Gastrocnemius medialis (tissue), 4 donors: Measurements from ENCODE around the gene LRMDA. TPM values are rescaled to one million over a fixed set of nuclear protein-coding genes. Genes with fewer than 3 reads are reported as not detected.

Source experiments
- ATAC-seq, 2 donors: fragments of 150-250 bp; one replicate each; pipeline ENCODE4 v1.9.1; 2016
- DNase-seq, 2 donors: peaks; one replicate each; pipeline ENCODE4 v3.0.0-alpha.2; 2019
- H3K27ac ChIP-seq, 4 donors: fragments of 200-600 bp; sonication (generic); 1 replicate in 1 of 4; 2 replicates in 3 of 4; pipeline ENCODE4 v1.5.1; 2016 to 2018; ENCODE audit warnings: mild to moderate bottlenecking in 2 of 4, moderate library complexity in 1 of 4
- H3K27me3 ChIP-seq, 3 donors: fragments of 200-600 bp; sonication (generic) in 2 of 3; 1 replicate in 1 of 3; 2 replicates in 2 of 3; pipeline versions ENCODE4 v1.5.1 to v1.6.0; 2016 to 2019; ENCODE audit warnings: mild to moderate bottlenecking in 1 of 3, moderate library complexity in 1 of 3
- H3K36me3 ChIP-seq, 2 donors: fragments of 200-600 bp; sonication (generic) in 1 of 2; one replicate each; pipeline ENCODE4 v1.5.1; 2017 to 2018
- H3K4me1 ChIP-seq, 2 donors: fragments of 200-600 bp; sonication (generic) in 1 of 2; one replicate each; pipeline ENCODE4 v1.5.1; 2016 to 2017; ENCODE audit warnings: mild to moderate bottlenecking in 2 of 2
- H3K4me3 ChIP-seq, 4 donors: fragments of 200-600 bp; sonication (generic) in 3 of 4; 1 replicate in 1 of 4; 2 replicates in 3 of 4; pipeline ENCODE4 v1.5.1; 2016 to 2019; ENCODE audit warnings: mild to moderate bottlenecking in 2 of 4
- H3K9me3 ChIP-seq, 3 donors: fragments of 200-600 bp; sonication (generic) in 2 of 3; 1 replicate in 1 of 3; 2 replicates in 2 of 3; pipeline ENCODE4 v1.5.1; 2016 to 2019
- POLR2A ChIP-seq, 2 donors: fragments of 450-650 bp; IDR thresholded peaks; one replicate each; pipeline ENCODE4 v1.6.1; 2017; ENCODE audit warnings: antibody characterized with exemption in 2 of 2, mild to moderate bottlenecking in 2 of 2, moderate library complexity in 2 of 2
- in situ Hi-C, 4 donors: fragments of 200-750 bp; cut with MboI; loops; one replicate each; pipeline versions ENCODE4 v1.15.0 to v1.8.0; 2017; ENCODE audit warnings: low sequenced_read_pairs in 4 of 4
- intact Hi-C: fragments of 100-400 bp; cut with DNase I; formaldehyde crosslinking; loops from one replicate; pipeline ENCODE4 v1.15.1; 2023; ENCODE audit warnings: low total_unique reads
- total RNA-seq, 4 donors: library from RNA; depleted of rRNA; stranded (reverse); fragments of >200 nt; gene quantifications; one replicate each; pipeline versions ENCODE4 v1.1.0 to v1.2.3, GENCODE V29; 2016
- TF ChIP-seq, protein P1 (sequence below), 5 experiments: fragments of 450-650 bp in 3 of 5; fragments of 200-600 bp in 2 of 5; sonication (generic) in 2 of 5; IDR thresholded peaks in 4 of 5; conservative IDR thresholded peaks in 1 of 5; 1 replicate in 4 of 5; 2 replicates in 1 of 5; pipeline ENCODE4 v1.5.1; 2016 to 2019; ENCODE audit warnings: antibody characterized with exemption in 5 of 5, mild to moderate bottlenecking in 3 of 5, moderate library complexity in 3 of 5

Gene LRMDA
- total RNA-seq, 4 donors from 2014 or later, result 0.80 to 4.5 (median 1.4) TPM

- in situ Hi-C loops (loop anchor here in 1 of 4 donors (25.0 kb wide), 1 partner anchor 1161 kb away; no protein-coding TSS in a partner anchor), intact Hi-C loops (loop anchor here (5.0 kb wide), 1 partner anchor 439 kb away; no protein-coding TSS in a partner anchor)
- no peak overlapping the region for H3K27ac ChIP-seq
- no peak for TF ChIP-seq POLR2A (IDR thresholded peaks at IDR 0.05)
- TF ChIP-seq, protein P1, sequence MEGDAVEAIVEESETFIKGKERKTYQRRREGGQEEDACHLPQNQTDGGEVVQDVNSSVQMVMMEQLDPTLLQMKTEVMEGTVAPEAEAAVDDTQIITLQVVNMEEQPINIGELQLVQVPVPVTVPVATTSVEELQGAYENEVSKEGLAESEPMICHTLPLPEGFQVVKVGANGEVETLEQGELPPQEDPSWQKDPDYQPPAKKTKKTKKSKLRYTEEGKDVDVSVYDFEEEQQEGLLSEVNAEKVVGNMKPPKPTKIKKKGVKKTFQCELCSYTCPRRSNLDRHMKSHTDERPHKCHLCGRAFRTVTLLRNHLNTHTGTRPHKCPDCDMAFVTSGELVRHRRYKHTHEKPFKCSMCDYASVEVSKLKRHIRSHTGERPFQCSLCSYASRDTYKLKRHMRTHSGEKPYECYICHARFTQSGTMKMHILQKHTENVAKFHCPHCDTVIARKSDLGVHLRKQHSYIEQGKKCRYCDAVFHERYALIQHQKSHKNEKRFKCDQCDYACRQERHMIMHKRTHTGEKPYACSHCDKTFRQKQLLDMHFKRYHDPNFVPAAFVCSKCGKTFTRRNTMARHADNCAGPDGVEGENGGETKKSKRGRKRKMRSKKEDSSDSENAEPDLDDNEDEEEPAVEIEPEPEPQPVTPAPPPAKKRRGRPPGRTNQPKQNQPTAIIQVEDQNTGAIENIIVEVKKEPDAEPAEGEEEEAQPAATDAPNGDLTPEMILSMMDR (IDR thresholded peaks at IDR 0.05 in 4 of 5, conservative IDR thresholded peaks at IDR 0.05 in 1 of 5), result no peak
- DNase-seq (no peak), ATAC-seq (no peak)
- no peaks in the 10 kb centered on the region for H3K36me3 ChIP-seq
- H3K4me1 ChIP-seq, result no peaks in the 10 kb centered on the region
- H3K4me3 ChIP-seq, result no peak overlapping the region
- no peaks in the 10 kb centered on the region for H3K9me3 ChIP-seq
- H3K27me3 ChIP-seq, result no peaks in the 10 kb centered on the region
Observed at GRCh38 chr10:76548716-76549115, 1117.3 kb downstream of the LRMDA start.

- H3K27me3 ChIP-seq, result no peaks in the 10 kb centered on the region
- H3K4me1 ChIP-seq, result no peaks in the 10 kb centered on the region
- intact Hi-C loops (loop anchor here (5.0 kb wide), 1 partner anchor 438 kb away; no protein-coding TSS in a partner anchor), in situ Hi-C loops (loop anchor here in 1 of 4 donors (25.0 kb wide), 1 partner anchor 1162 kb away; no protein-coding TSS in a partner anchor)
- H3K27ac ChIP-seq, result no peak overlapping the region
- no peak overlapping the region for H3K4me3 ChIP-seq
- ATAC-seq (no peak), DNase-seq (no peak)
- H3K36me3 ChIP-seq, result no peaks in the 10 kb centered on the region
- H3K9me3 ChIP-seq, result no peaks in the 10 kb centered on the region
- TF ChIP-seq, protein P1 (IDR thresholded peaks at IDR 0.05 in 4 of 5, conservative IDR thresholded peaks at IDR 0.05 in 1 of 5), result no peak
Observed at GRCh38 chr10:76549171-76549570, 1117.7 kb downstream of the LRMDA start.

- Histone ChIP-seq H3K36me3 (no peaks in the 10 kb centered on the region), H3K4me3 (no peak overlapping the region), H3K27ac (no peak overlapping the region), H3K9me3 (no peaks in the 10 kb centered on the region), H3K4me1 (no peaks in the 10 kb centered on the region), H3K27me3 (no peaks in the 10 kb centered on the region)
- intact Hi-C loops (loop anchor here (10.0 kb wide), 1 partner anchor 1146 kb away; the partner anchor contains the start of gene ZNF503), in situ Hi-C loops (loop anchor here in 2 of 4 donors (25.0 kb wide), 2 partner anchors 436 to 1164 kb away; no protein-coding TSS in a partner anchor)
- no peak for DNase-seq
- no peak for ATAC-seq
- TF ChIP-seq, protein P1 (IDR thresholded peaks at IDR 0.05 in 4 of 5, conservative IDR thresholded peaks at IDR 0.05 in 1 of 5), result no peak
- no peak for TF ChIP-seq POLR2A (IDR thresholded peaks at IDR 0.05)
Observed at GRCh38 chr10:76550806-76551205, 1119.4 kb downstream of the LRMDA start.

- H3K36me3 ChIP-seq, result no peaks in the 10 kb centered on the region
- in situ Hi-C loops, result loop anchor here in 2 of 4 donors (25.0 kb wide), 2 partner anchors 435 to 1165 kb away; no protein-coding TSS in a partner anchor
Observed at GRCh38 chr10:76552091-76552873, 1120.9 kb downstream of the LRMDA start.

More at GRCh38 chr10:76552091-76552873, 1120.9 kb downstream of the LRMDA start:
- DNase-seq, result no peak
- Histone ChIP-seq H3K9me3 (no peaks in the 10 kb centered on the region), H3K4me1 (no peaks in the 10 kb centered on the region), H3K4me3 (no peak overlapping the region), H3K27me3 (no peaks in the 10 kb centered on the region), H3K27ac (no peak overlapping the region)
- no peak for ATAC-seq
- TF ChIP-seq, protein P1 (IDR thresholded peaks at IDR 0.05 in 4 of 5, conservative IDR thresholded peaks at IDR 0.05 in 1 of 5), result no peak
- no peak for TF ChIP-seq POLR2A (IDR thresholded peaks at IDR 0.05)
- intact Hi-C loops, result loop anchor here (10.0 kb wide), 1 partner anchor 1147 kb away; the partner anchor contains the start of gene ZNF503
